GM12878 (cell line): ENCODE measurements around the gene ITLN1. TPM values are rescaled to one million over a fixed set of nuclear protein-coding genes. Genes with fewer than 3 reads are reported as not detected.

ENCODE experiments used
- CHD4 ChIP-seq: fragments of 200-600 bp; sonication (generic); IDR thresholded peaks from 2 replicates; pipeline ENCODE4 v1.6.1; 2016; ENCODE audit warnings: mild to moderate bottlenecking
- CTCF ChIP-seq, 3 experiments: IDR thresholded peaks in 2 of 3; conservative IDR thresholded peaks in 1 of 3; 2 replicates each; pipeline ENCODE4 v1.5.1; 2011; ENCODE audit warnings: low read depth in 3 of 3, low read length in 3 of 3, mild to moderate bottlenecking in 3 of 3, control low read depth in 2 of 3, moderate library complexity in 2 of 3, inconsistent platforms in 1 of 3, mixed read lengths in 1 of 3; ENCODE audit not compliant: control insufficient read depth in 2 of 3, insufficient read depth in 1 of 3; ENCODE audit errors: extremely low read depth in 1 of 3
- EZH2 ChIP-seq: IDR thresholded peaks from 2 replicates; pipeline ENCODE4 v1.6.1; 2012; ENCODE audit warnings: low read depth, mild to moderate bottlenecking, control low read depth, inconsistent platforms, low read length, borderline replicate concordance; ENCODE audit not compliant: control insufficient read depth
- HDGF ChIP-seq: fragments of 450-650 bp; IDR thresholded peaks from 2 replicates; pipeline ENCODE4 v1.6.1; 2016; ENCODE audit warnings: antibody characterized with exemption
- HSF1 ChIP-seq: fragments of 150-350 bp; IDR thresholded peaks from 2 replicates; pipeline ENCODE4 v1.6.1; 2014; ENCODE audit warnings: mild to moderate bottlenecking, low read depth, low read length
- JUNB ChIP-seq: IDR thresholded peaks from 2 replicates; pipeline ENCODE4 v1.6.1; 2016; ENCODE audit warnings: antibody characterized with exemption, mild to moderate bottlenecking
- NBN ChIP-seq: fragments of 450-650 bp; IDR thresholded peaks from 2 replicates; pipeline ENCODE4 v1.6.1; 2016
- NFIC ChIP-seq: IDR thresholded peaks from 2 replicates; pipeline ENCODE4 v1.6.1; 2012; ENCODE audit warnings: low read depth, mild to moderate bottlenecking, inconsistent platforms, low read length, moderate library complexity
- NFXL1 ChIP-seq: fragments of 450-650 bp; IDR thresholded peaks from 2 replicates; pipeline ENCODE4 v1.6.1; 2017; ENCODE audit warnings: antibody characterized with exemption, mild to moderate bottlenecking, borderline replicate concordance
- NR2C1 ChIP-seq: fragments of 450-650 bp; IDR thresholded peaks from 2 replicates; pipeline ENCODE4 v1.6.1; 2017; ENCODE audit warnings: antibody characterized with exemption, mild to moderate bottlenecking, moderate library complexity
- RB1 ChIP-seq: fragments of 450-650 bp; formaldehyde crosslinking; IDR thresholded peaks from 2 replicates; pipeline ENCODE4 v1.6.1; 2017; ENCODE audit warnings: mild to moderate bottlenecking, borderline replicate concordance
- SMARCA5 ChIP-seq: fragments of 450-650 bp; IDR thresholded peaks from 2 replicates; pipeline ENCODE4 v1.6.1; 2017; ENCODE audit warnings: mild to moderate bottlenecking
- TAF1 ChIP-seq: IDR thresholded peaks from 2 replicates; pipeline ENCODE4 v1.6.1; 2011; ENCODE audit warnings: mild to moderate bottlenecking, low read depth, low read length, borderline replicate concordance
- ZBED1 ChIP-seq: IDR thresholded peaks from 2 replicates; pipeline ENCODE4 v1.6.1; 2016; ENCODE audit warnings: borderline replicate concordance
- ZBTB4 ChIP-seq: fragments of 450-650 bp; formaldehyde crosslinking; IDR thresholded peaks from 2 replicates; pipeline ENCODE4 v1.4.0; 2022; ENCODE audit warnings: mild to moderate bottlenecking, moderate library complexity
- ZBTB40 ChIP-seq: fragments of 450-650 bp; IDR thresholded peaks from 2 replicates; pipeline ENCODE4 v1.6.1; 2016; ENCODE audit warnings: mild to moderate bottlenecking, moderate library complexity, borderline replicate concordance
- ZZZ3 ChIP-seq: IDR thresholded peaks from 2 replicates; pipeline ENCODE4 v1.6.1; 2011; ENCODE audit warnings: low read depth; ENCODE audit not compliant: control insufficient read depth, insufficient read length
- polyA plus RNA-seq, 11 experiments: library from polyadenylated mRNA; depleted of rRNA in 4 of 11; unstranded in 6 of 11; stranded (reverse) in 5 of 11; fragments of >200 nt; fragmentation: Nextera tagmentation in 4 of 11; fragmentation: Illumina TruSeq in 1 of 11; extraction: Ambion mirVana in 4 of 11; extraction: Trizol in 1 of 11; gene quantifications; 1 replicate in 1 of 11; 2 replicates in 10 of 11; pipeline versions ENCODE4 v1.2.1 to v1.2.3, GENCODE V29; 2011 to 2016; ENCODE audit warnings: inconsistent platforms in 2 of 11, missing spikeins in 2 of 11, low read depth in 1 of 11
- total RNA-seq, 4 experiments: library from RNA; depleted of rRNA in 3 of 4; stranded (reverse); fragments of >200 nt in 3 of 4; fragmentation: Illumina TruSeq in 1 of 4; extraction: Trizol in 1 of 4; gene quantifications; 2 replicates each; pipeline versions ENCODE4 v1.2.1 to v1.2.3, GENCODE V29; 2013 to 2021
- TF ChIP-seq, protein P1 (sequence below): fragments of 450-650 bp; IDR thresholded peaks from 2 replicates; pipeline ENCODE4 v1.6.1; 2016; ENCODE audit warnings: mild to moderate bottlenecking

Gene ITLN1
- total and polyA plus RNA-seq, 10 of the 15 experiments (the other 5 are each of a cell fraction or from before 2014, with no cell fraction given) = not detected

- no peak for TF ChIP-seq NFXL1
- TF ChIP-seq ZBTB4 (CRISPR knock-in tag) = no peak
- no peak for TF ChIP-seq ZBED1
- no peak for TF ChIP-seq NR2C1
- peak; percentile 73; the same call in 1 of the 2 replicates for TF ChIP-seq HDGF
- no peak for TF ChIP-seq TAF1
- peak; percentile 72; the same call in 1 of the 2 replicates for TF ChIP-seq NBN
- no peak for TF ChIP-seq CTCF (IDR thresholded peaks at IDR 0.05 in 2 of 3, conservative IDR thresholded peaks at IDR 0.05 in 1 of 3; ENCODE audit: control insufficient read depth in 2 of 3, extremely low read depth in 1 of 3, insufficient read depth in 1 of 3, low read depth in 3 of 3, low read length in 3 of 3)
- TF ChIP-seq, protein P1, sequence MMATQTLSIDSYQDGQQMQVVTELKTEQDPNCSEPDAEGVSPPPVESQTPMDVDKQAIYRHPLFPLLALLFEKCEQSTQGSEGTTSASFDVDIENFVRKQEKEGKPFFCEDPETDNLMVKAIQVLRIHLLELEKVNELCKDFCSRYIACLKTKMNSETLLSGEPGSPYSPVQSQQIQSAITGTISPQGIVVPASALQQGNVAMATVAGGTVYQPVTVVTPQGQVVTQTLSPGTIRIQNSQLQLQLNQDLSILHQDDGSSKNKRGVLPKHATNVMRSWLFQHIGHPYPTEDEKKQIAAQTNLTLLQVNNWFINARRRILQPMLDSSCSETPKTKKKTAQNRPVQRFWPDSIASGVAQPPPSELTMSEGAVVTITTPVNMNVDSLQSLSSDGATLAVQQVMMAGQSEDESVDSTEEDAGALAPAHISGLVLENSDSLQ = peak; percentile 56
- no peak for TF ChIP-seq EZH2
- TF ChIP-seq CHD4 = no peak
- no peak for TF ChIP-seq ZZZ3
- no peak for TF ChIP-seq JUNB
- TF ChIP-seq ZBTB40 = no peak
- peak; percentile 85; the same call in 1 of the 2 replicates for TF ChIP-seq SMARCA5
- no peak for TF ChIP-seq RB1
- no peak for TF ChIP-seq HSF1
- TF ChIP-seq NFIC = no peak
Observed at GRCh38 chr1:160862203-160863060, 22.5 kb downstream of the ITLN1 start, which contains the start of gene CD244 (continued).
